HG03520 (cell line): Measurements from ENCODE around the gene LMBR1.

Experiments
- ATAC-seq: cut with Tn5 transposase; IDR thresholded peaks from one replicate; pipeline ENCODE4 v1.9.1; 2021; ENCODE audit warnings: mild to moderate bottlenecking, moderate library complexity; ENCODE audit not compliant: unreplicated experiment

LMBR1 gene

GRCh38 chr7:156634117-156634516, 258.9 kb downstream of the LMBR1 start:
- ATAC-seq = no peak

GRCh38 chr7:156629873-156630272, 263.1 kb downstream of the LMBR1 start:
- no peak for ATAC-seq

DNA sequence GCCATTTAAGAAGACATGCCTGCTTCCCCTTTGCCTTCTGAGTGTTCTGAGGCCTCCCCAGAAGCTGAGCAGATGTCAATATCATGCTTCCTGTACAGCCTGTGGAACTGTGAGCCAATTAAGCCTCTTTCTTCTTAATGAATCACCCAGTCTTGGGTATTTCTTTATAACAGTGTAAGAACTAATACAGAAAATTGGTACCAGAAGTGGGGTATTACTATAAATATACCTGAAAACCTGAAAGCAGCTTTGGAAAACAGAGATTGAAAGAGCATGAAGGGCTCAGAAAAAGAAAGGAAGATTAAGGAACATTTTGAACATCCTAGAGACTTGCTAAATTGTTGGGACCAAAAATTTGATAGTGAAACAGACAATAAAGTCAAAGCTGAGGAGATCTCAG, 264.4 kb downstream of the LMBR1 start:
- no peak for ATAC-seq
